HG02623 (cell line): ENCODE measurements around the gene TMEM220.
A peak's percentile ranks its signal among the peaks of the same experiment; 100 is the strongest.
"Not testable (repeated sequence)": the region's sequence is repeated elsewhere in the genome, so short reads cannot be mapped to it uniquely, and the experiment has no call there.

Experiments
- ATAC-seq: cut with Tn5 transposase; IDR thresholded peaks from one replicate; pipeline ENCODE4 v1.9.1; 2021; ENCODE audit warnings: moderate library complexity; ENCODE audit not compliant: unreplicated experiment

TMEM220 gene

DNA sequence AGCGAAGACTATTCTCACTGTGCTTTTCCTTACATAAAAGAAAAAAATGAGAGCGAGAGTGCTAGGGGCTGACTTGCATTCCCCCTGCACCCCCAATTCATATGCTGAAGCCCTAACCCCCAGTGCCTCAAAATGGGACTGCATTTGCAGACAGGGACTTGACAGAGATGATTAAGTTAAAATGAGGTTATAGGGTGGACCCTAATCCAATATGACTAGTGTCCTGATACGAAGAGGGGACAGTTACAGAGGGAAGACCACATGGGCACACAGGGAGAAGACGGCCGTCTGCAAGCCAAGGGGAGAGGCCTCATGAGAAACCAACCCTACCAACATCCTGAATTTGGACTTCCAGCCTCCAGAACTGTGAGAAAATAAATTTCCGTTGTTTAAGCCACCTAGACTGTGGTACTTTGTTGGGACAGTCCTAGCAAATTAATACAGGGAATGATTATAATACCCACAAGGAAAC lies 1.6 kb upstream of the TMEM220 start:
- no peak for ATAC-seq

DNA sequence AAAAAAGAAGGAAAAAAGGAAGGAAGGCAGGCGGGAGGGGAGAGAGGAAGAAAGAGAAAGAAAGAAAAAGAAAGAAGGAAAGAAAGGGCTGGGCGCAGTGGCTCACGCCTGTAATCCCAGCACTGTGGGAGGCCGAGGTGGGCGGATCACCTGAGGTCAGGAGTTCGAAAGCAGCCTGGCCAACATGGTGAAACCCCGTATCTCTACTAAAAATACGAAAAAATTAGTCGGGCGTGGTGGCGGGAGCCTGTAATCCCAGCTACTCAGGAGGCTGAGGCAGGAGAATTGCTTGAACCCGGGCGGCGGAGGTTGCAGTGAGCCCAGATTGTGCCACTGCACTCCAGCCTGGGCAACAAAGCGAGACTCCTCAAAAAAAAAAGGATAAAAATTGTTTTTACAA lies 424 bp upstream of the TMEM220 start:
- ATAC-seq: not testable (repeated sequence)

GRCh38 chr17:10728331-10728892 lies 1.4 kb downstream of the TMEM220 start:
- ATAC-seq: no peak

DNA sequence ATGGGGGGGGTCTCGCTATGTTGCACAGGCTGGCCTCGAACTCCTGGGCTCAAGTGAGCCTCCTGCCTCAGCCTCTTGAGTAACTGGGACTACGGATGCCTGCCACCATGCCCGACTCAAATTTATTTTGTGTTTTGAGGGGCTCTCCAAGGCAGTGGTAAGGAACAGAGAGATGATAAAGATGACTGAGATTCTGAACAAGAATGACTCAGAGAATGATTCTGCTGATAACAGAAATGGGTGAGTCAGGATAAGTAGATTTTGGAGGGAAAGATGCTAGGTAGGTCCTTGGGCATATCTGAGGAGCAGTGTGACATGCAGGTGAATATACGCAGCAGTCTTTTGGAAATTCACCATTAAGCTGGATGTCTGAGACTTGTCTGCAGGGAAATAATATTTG lies 2.6 kb downstream of the TMEM220 start:
- no peak for ATAC-seq

- ATAC-seq: no peak
Measured at GRCh38 chr17:10726196-10726595, 3.6 kb downstream of the TMEM220 start.

GRCh38 chr17:10725262-10725661 lies 4.6 kb downstream of the TMEM220 start:
- no peak for ATAC-seq

- ATAC-seq: no peak
Measured at GRCh38 chr17:10724546-10725195, 5.2 kb downstream of the TMEM220 start.

GRCh38 chr17:10718547-10718946 lies 11.3 kb downstream of the TMEM220 start:
- ATAC-seq: no peak

GRCh38 chr17:10716218-10716617 lies 13.6 kb downstream of the TMEM220 start:
- ATAC-seq: no peak

- ATAC-seq: no peak
Measured at GRCh38 chr17:10713318-10713717, 16.5 kb downstream of the TMEM220 start.

- no peak for ATAC-seq
Measured at GRCh38 chr17:10705727-10706126, 24.1 kb downstream of the TMEM220 start.

DNA sequence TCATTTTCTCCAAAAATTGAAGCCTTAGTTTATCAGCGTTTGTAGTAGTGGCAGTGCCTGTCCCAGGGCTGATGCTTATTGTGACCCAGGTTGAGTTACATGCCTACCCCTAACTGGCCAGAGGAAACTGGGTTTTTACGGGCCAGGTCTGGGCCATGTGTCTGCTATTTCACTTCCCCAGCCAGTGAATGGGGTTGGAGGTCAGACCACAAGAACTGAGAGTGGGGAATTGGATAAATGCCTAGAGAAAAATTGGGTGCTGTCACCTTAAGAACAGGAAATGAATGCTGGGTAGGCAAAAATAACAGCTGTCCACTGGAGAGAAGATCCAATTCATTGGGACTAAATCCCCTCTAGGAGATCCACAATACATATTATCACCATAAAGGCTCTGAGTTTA lies 27.2 kb downstream of the TMEM220 start:
- no peak for ATAC-seq

GRCh38 chr17:10699856-10700255 lies 30.0 kb downstream of the TMEM220 start:
- no peak for ATAC-seq

DNA sequence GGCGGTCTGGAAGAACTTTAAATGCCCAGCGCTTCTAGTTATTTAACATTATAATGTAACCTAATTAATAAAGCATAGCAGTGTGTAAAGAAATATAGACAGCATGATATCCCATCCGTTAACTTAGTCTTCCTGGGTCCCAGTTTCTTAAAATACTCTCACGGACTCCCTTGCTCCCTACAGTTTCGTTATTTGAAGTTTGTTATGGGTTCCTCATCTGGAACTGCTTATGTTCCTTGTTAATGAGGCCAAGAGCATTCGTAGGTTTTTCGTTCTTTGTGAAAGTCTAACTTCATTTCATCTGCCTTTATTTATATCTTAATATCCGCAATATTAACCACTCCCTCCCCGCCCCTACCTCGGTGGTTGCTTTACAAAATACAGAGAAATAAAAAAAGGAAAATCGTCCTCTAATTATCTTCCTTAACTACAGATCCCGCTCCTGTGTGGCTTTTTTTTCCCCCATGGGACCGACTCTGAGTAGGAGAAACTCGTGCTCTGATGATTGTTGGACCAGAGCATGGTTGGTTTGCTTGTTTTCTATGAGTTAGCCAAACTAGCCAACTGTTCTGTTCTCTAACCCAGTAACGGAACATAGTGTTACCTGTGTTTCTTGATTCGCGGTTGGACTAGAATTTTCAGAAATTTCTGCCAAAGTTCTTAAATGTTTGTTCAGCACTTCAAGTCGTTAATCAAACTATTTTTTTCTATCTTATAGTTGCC lies 31.6 kb downstream of the TMEM220 start:
- no peak for ATAC-seq

GRCh38 chr17:10697092-10698081 lies 32.4 kb downstream of the TMEM220 start, which contains the start of the genes ADPRM and SCO1:
Gene ADPRM, plus strand, starts transcription at chr17:10697594. Its CDS starts 7,333 bp downstream, at chr17:10704927.
Gene SCO1, minus strand, starts transcription at chr17:10697533. Its CDS starts 26 bp downstream, at chr17:10697507.
- ATAC-seq: peak; percentile 93

GRCh38 chr17:10695875-10696407 lies 33.9 kb downstream of the TMEM220 start:
- not testable (repeated sequence) for ATAC-seq

DNA sequence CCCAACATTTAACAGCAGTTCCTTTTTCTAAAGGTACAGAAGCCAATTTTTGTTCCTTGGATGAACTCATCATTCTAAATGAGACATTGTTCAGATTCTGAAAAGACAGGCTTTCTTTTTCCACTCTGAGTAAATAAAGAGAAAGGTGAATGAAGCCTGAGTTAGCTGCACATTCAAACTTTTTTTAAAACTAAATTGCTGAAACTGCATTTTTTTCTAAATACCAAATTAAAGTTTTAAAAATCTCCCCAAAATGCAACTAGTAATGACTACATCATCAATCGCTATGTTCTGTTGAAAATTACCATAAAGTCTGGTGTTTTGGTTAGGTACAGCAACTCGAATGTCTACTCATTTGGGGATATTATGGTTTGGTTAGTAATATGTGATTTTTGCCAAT lies 42.3 kb downstream of the TMEM220 start:
- ATAC-seq: no peak

DNA sequence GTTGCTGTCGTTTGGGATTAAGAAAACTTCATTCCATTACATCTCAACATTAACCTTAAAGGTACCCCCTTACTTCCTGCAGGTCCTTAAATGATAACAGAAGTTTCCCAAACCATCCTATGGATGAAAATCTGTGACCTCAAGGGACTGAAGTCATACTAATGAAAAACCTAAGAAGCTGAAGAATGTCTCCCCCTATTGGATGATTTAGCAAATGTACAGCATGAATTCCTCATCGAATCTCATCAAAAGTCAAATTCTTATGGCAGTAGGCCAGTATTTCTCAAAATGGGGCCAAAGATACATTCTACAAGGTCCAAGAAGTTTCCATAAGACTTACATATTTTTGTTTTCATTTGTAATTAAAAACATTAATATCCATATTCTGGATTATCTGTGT lies 46.0 kb downstream of the TMEM220 start:
- no peak for ATAC-seq

GRCh38 chr17:10681866-10682446 lies 47.9 kb downstream of the TMEM220 start:
- no peak for ATAC-seq

- ATAC-seq: no peak
Measured at GRCh38 chr17:10674704-10675103, 55.1 kb downstream of the TMEM220 start.
